Hepatocyte (in vitro differentiated cells): Measurements from ENCODE around the gene ZKSCAN2.

Experiments used
- EZH2 ChIP-seq: fragments of 200-600 bp; sonication (generic); IDR thresholded peaks from 2 replicates; pipeline ENCODE4 v1.6.1; 2016; ENCODE audit warnings: antibody characterized with exemption, mild to moderate bottlenecking, borderline replicate concordance
- TF ChIP-seq, protein P1 (sequence below): fragments of 200-600 bp; sonication (generic); IDR thresholded peaks from 2 replicates; pipeline ENCODE4 v1.5.1; 2016; ENCODE audit warnings: antibody characterized with exemption, mild to moderate bottlenecking; ENCODE audit not compliant: poor library complexity

- no peak for TF ChIP-seq EZH2
- TF ChIP-seq, protein P1, sequence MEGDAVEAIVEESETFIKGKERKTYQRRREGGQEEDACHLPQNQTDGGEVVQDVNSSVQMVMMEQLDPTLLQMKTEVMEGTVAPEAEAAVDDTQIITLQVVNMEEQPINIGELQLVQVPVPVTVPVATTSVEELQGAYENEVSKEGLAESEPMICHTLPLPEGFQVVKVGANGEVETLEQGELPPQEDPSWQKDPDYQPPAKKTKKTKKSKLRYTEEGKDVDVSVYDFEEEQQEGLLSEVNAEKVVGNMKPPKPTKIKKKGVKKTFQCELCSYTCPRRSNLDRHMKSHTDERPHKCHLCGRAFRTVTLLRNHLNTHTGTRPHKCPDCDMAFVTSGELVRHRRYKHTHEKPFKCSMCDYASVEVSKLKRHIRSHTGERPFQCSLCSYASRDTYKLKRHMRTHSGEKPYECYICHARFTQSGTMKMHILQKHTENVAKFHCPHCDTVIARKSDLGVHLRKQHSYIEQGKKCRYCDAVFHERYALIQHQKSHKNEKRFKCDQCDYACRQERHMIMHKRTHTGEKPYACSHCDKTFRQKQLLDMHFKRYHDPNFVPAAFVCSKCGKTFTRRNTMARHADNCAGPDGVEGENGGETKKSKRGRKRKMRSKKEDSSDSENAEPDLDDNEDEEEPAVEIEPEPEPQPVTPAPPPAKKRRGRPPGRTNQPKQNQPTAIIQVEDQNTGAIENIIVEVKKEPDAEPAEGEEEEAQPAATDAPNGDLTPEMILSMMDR = no peak
These were observed 39.6 kb upstream of the ZKSCAN2 start for GRCh38 chr16:25297151-25297787.
